Osteoblast (primary cell): ENCODE data around the gene COL27A1. TPM values are rescaled to one million over a fixed set of nuclear protein-coding genes. Genes with fewer than 3 reads are reported as not detected.

Source experiments
- DNase-seq: peaks from one replicate; pipeline ENCODE4 v3.0.0; 2011; ENCODE audit warnings: low spot score, mixed read lengths; ENCODE audit not compliant: insufficient read length; ENCODE audit errors: missing footprints
- H2AFZ ChIP-seq: 2 replicates; pipeline ENCODE4 v1.6.0; 2011; ENCODE audit warnings: mild to moderate bottlenecking, low read length
- H3K27ac ChIP-seq: 2 replicates; pipeline ENCODE4 v1.5.1; 2011; ENCODE audit warnings: mild to moderate bottlenecking, low read depth, low read length, moderate library complexity
- H3K27me3 ChIP-seq: 2 replicates; pipeline ENCODE4 v1.6.0; 2012; ENCODE audit warnings: mild to moderate bottlenecking, control low read depth, inconsistent platforms, low read length, moderate library complexity; ENCODE audit not compliant: insufficient read depth
- H3K36me3 ChIP-seq: 2 replicates; pipeline ENCODE4 v1.5.1; 2011; ENCODE audit warnings: mild to moderate bottlenecking, low read length, control low read depth, moderate library complexity; ENCODE audit not compliant: insufficient read depth
- H3K4me1 ChIP-seq: 2 replicates; pipeline ENCODE4 v1.5.1; 2011; ENCODE audit warnings: mild to moderate bottlenecking, low read length, control low read depth, moderate library complexity; ENCODE audit not compliant: insufficient read depth
- H3K4me2 ChIP-seq: 2 replicates; pipeline ENCODE4 v1.6.0; 2011; ENCODE audit warnings: mild to moderate bottlenecking, low read length; ENCODE audit not compliant: insufficient read depth
- H3K4me3 ChIP-seq: fragments of 200-600 bp; sonication (generic); 3 replicates; pipeline ENCODE4 v1.5.1; 2012; ENCODE audit warnings: mild to moderate bottlenecking, low read length, inconsistent platforms; ENCODE audit not compliant: insufficient read depth
- H3K79me2 ChIP-seq: 2 replicates; pipeline ENCODE4 v1.6.0; 2012; ENCODE audit warnings: mild to moderate bottlenecking, low read length, control low read depth, inconsistent platforms; ENCODE audit not compliant: insufficient read depth
- H3K9me3 ChIP-seq: 2 replicates; pipeline ENCODE4 v1.5.1; 2011; ENCODE audit warnings: low read depth, low read length, control low read depth
- H4K20me1 ChIP-seq: 2 replicates; pipeline ENCODE4 v1.6.0; 2012; ENCODE audit warnings: mild to moderate bottlenecking, low read length, control low read depth; ENCODE audit not compliant: insufficient read depth
- CTCF ChIP-seq: IDR thresholded peaks from 2 replicates; pipeline ENCODE4 v1.5.1; 2011; ENCODE audit warnings: mild to moderate bottlenecking, low read depth, low read length, moderate library complexity; ENCODE audit errors: extremely low read depth
- total RNA-seq: library from RNA; depleted of rRNA; stranded (reverse); fragments of >200 nt; gene quantifications from 2 replicates; pipeline ENCODE4 v1.2.3, GENCODE V29; 2012

COL27A1 gene
- total RNA-seq, 1 donor, result 10.1 TPM

- Histone ChIP-seq H3K79me2 (no peaks in the 10 kb centered on the region), H3K4me3 (no peak overlapping the region), H4K20me1 (no peaks in the 10 kb centered on the region), H3K4me1 (no peaks in the 10 kb centered on the region), H3K27me3 (peaks cover 2% of the 10 kb centered on the region), H2AFZ (no peak overlapping the region), H3K36me3 (peaks cover 27% of the 10 kb centered on the region), H3K9me3 (no peaks in the 10 kb centered on the region), H3K27ac (no peak overlapping the region), H3K4me2 (no peak overlapping the region)
- no peak for TF ChIP-seq CTCF
- no peak for DNase-seq
These were observed 180.4 kb downstream of the COL27A1 start for GRCh38 chr9:114335745-114336144.

DNA sequence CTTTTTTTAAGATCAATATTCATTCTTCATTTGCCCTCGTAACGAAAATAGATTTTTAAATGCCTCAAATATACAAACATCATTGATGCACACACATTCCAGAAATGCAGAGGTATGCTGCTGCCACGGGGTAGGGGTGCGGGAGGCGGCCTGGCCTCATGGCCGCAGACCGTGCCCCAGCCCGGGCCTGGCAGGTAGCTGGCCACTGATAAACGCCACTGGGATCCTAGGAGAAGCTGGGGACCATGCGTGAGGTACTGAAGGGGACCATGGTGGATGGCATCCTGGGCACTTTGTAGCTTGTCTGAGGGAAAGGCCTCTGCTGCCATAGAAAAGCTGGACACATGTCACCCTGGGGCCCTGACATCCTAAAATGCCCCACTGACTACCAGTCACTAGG, 180.8 kb downstream of the COL27A1 start:
- Histone ChIP-seq H3K4me2 (no peak overlapping the region), H2AFZ (no peak overlapping the region), H3K9me3 (no peaks in the 10 kb centered on the region), H3K4me3 (no peak overlapping the region), H4K20me1 (no peaks in the 10 kb centered on the region), H3K36me3 (peaks cover 30% of the 10 kb centered on the region), H3K27ac (no peak overlapping the region), H3K27me3 (peaks cover 2% of the 10 kb centered on the region), H3K4me1 (no peaks in the 10 kb centered on the region), H3K79me2 (no peaks in the 10 kb centered on the region)
- no peak for TF ChIP-seq CTCF
- DNase-seq, result no peak

DNA sequence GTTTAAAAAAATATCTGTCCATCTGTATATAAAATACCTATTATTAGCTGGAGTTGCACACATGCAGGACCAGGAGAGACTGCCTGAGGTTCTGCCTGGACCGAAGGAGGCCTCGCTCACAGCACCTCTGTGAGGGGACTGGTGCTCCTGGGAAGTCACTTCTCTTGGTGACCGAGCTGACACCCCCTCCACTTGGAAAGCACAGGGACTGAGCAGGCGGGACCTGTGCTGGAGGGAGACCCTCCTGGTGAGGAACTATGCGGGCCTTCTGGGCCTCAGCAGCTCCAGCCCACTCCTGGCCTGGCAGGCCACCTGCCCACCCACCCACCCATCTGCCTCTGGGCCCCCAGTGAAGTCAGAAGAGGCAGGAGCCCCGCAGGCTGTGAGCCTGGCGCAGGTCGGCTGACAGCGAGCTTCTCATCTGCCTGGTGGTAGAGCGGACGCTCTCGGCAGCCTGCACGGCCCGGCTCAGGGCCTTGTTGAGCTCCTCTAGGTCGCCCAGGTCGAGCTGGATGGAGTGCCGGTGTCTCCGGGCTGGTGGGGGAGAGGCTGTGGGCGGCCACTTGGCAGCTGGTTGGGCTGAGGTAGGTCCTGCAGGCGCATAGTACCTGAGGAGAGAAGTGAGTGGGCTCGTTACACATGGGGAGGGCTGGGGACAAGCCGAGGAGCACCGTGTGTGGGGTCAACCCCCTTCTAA, 181.5 kb downstream of the COL27A1 start:
- no peak for TF ChIP-seq CTCF
- peaks cover 33% of the 10 kb centered on the region for H3K36me3 ChIP-seq
- H3K4me2 ChIP-seq, result no peak overlapping the region
- H3K4me3 ChIP-seq, result no peak overlapping the region
- H3K4me1 ChIP-seq, result no peaks in the 10 kb centered on the region
- DNase-seq, result no peak
- H3K27ac ChIP-seq, result no peak overlapping the region
- no peaks in the 10 kb centered on the region for H3K27me3 ChIP-seq
- H2AFZ ChIP-seq, result no peak overlapping the region
- no peaks in the 10 kb centered on the region for H4K20me1 ChIP-seq
- H3K9me3 ChIP-seq, result no peaks in the 10 kb centered on the region
- H3K79me2 ChIP-seq, result no peaks in the 10 kb centered on the region

DNA sequence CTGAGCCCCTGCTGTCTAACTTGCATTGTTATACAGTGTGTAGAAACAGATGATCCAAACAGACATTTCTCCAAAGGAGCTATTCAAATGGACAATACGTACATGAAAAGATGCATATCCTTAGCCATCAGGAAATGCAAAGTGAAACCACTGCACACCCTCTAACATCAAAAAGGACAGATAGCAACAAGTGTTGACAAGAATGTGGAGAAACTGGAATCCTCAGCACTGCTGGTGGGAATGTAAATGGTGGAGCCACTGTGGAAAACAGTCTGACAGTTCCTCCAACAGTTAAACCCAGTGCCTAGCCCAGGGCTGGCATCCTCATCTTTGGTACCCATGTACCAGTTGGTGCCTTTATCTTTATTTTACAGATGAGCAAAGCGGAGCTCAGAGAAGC, 182.8 kb downstream of the COL27A1 start:
- no peaks in the 10 kb centered on the region for H4K20me1 ChIP-seq
- no peaks in the 10 kb centered on the region for H3K79me2 ChIP-seq
- no peak overlapping the region for H3K27ac ChIP-seq
- H3K4me1 ChIP-seq, result no peaks in the 10 kb centered on the region
- TF ChIP-seq CTCF, result no peak
- H3K36me3 ChIP-seq, result peaks cover 38% of the 10 kb centered on the region
- no peaks in the 10 kb centered on the region for H3K9me3 ChIP-seq
- no peak overlapping the region for H3K4me2 ChIP-seq
- no peak for DNase-seq
- no peaks in the 10 kb centered on the region for H3K27me3 ChIP-seq
- H2AFZ ChIP-seq, result no peak overlapping the region
- H3K4me3 ChIP-seq, result no peak overlapping the region
